ENCODE results near the gene HS6ST1. TPM values are rescaled to one million over a fixed set of nuclear protein-coding genes. Genes with fewer than 3 reads are reported as not detected.
A peak's percentile ranks its signal among the peaks of the same experiment; 100 is the strongest.

The HS6ST1 gene, protein sequence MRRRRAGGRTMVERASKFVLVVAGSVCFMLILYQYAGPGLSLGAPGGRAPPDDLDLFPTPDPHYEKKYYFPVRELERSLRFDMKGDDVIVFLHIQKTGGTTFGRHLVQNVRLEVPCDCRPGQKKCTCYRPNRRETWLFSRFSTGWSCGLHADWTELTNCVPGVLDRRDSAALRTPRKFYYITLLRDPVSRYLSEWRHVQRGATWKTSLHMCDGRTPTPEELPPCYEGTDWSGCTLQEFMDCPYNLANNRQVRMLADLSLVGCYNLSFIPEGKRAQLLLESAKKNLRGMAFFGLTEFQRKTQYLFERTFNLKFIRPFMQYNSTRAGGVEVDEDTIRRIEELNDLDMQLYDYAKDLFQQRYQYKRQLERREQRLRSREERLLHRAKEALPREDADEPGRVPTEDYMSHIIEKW
- total RNA-seq = 10.0 and 17.9 TPM in 2 replicates

DNA sequence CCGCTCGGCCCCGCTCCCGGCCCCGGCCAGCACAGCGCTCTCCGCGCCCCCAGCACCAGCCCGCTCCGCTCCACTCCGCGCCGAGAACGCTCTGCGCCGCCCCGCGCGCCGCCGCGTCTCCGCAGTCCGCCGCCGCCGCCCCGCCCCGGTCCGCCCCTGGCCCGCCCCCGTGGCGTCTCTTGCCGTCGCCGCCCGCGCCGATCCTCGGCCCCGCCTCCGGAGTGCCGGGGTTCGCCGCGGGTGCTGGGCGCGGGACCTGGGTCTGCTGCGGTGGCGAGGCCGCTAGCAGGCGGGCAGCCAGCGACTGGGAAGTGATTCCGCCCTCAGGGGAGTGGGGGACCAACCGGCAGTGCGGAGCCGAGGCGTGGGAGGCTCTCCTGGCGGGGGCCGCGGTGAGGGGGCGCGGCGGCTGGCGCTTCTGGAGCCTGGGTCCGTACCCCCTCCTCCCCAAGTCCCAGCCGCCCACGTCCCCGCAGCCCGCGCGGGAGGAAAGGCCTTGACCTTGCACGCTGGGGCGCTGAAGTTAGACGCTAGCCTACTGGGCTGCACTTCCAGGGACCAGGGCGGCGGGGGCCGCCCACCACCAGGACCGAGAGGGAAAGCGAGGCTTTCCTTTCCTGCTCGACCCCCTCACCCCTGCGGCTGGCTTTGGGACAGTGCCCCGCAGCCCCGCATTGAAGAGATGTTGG is at the start of gene HS6ST1:
HS6ST1 (minus strand) TSS at position 93 of the 689 bp plus-strand sequence. CDS start 305 bp downstream, outside the sequence.
- DNase-seq (ENCODE audit: low read depth in 2 of 2) = peak; percentile 87 to 89

GRCh38 chr2:128367601-128368359 is 49.1 kb upstream of the HS6ST1 start:
- no peak for DNase-seq (ENCODE audit: low read depth in 2 of 2)

DNA sequence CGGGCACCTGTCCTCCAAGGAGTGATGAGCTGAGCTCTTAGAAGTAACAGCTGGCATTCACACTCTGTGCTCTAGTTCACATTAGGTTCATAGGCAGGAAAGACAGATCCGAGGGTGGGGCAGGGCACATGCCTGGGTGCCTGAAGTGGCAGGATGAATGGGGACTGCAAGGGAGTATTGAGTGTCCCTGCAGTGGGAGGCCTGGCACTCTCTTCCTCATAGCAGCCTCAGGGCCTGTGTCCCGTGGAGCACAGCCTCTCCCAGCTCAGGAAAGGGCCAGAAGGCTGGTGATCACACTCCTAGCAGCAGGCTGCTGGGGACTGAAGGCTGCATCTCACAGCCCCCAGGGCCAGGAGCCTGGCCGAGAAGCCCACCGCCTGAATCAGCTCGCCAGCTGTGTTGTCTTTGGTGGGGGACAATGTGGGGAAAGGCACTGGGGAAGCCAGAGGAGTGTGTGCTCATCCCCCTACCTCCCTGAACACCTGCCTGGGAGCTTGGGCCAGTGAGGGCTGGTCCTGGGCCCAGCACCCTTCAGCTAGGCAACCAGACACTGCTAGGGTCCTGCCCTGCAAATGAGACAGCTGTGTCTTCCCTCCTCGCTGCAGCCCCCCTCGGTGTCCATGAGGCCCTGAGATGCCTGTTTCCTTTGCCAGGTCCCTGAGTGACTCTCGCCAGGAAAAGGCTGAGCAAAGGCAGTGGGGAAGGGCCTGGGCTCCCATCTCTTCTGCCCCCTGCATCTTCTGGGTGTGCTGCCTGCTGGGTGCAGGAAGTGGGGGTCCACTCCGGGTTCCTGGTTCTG is 48.2 kb upstream of the HS6ST1 start:
- DNase-seq (ENCODE audit: low read depth in 2 of 2) = no peak

GRCh38 chr2:128365217-128365905 is 46.7 kb upstream of the HS6ST1 start:
- no peak for DNase-seq (ENCODE audit: low read depth in 2 of 2)

GRCh38 chr2:128364441-128364911 is 45.8 kb upstream of the HS6ST1 start:
- DNase-seq (ENCODE audit: low read depth in 2 of 2) = no peak

GRCh38 chr2:128363934-128364361 is 45.3 kb upstream of the HS6ST1 start:
- peak; percentile 36 to 50 for DNase-seq (ENCODE audit: low read depth in 2 of 2)

DNA sequence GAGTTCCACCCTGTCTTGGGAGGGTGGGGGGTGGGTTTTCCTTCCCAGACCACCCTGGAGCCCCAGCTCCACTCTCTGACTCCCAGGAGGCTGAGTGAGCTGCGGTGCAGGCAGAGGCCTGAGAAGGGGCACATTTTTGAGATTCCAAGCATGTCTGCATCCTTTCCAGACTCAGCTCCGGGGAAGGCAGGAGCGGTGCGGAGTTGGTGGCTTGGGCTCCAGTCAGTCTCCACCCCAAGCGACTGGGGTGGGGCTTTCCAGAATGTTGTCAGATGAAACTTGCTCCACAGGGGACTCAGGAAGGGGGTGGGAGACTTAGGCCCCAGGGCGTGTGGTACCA is 44.2 kb upstream of the HS6ST1 start:
- DNase-seq (ENCODE audit: low read depth in 2 of 2) = no peak

GRCh38 chr2:128362176-128362888 is 43.7 kb upstream of the HS6ST1 start:
- no peak for DNase-seq (ENCODE audit: low read depth in 2 of 2)

DNA sequence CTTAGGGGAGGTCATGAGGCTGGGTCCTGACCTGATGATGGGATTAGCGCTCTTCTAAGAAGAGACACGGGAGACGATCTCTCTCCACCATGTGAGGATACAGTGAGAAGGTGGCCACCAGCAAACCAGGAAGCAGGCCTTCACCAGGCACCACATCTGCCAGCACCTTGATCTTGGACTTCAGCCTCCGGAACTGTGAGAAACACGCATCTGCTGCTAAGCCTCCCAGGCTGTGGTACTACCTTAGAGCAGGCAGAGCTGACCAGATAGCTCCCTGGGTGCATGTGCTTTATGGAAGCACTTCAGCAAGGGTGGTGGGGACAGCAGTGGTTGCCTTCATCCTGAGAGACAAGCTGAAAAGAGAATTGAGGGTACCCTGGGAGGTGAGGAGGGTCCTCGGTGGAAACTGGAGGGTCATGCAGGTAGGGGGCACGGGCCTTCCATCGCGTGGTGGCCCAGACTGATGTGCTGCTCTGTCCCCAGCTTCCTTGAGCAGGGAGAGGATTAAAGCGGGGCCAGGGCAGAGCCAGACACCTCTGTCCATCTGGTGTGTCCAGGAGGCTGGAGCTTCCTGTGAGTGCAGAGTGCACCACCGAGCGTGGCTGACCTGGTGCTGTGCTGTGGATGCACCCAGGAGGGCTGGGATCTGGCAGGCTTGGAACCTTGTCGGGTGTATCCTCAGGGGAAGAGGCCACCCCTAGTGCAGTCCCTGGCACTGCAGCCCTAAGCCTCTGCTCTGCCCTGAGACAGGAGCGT is 42.9 kb upstream of the HS6ST1 start:
- no peak for DNase-seq (ENCODE audit: low read depth in 2 of 2)

DNA sequence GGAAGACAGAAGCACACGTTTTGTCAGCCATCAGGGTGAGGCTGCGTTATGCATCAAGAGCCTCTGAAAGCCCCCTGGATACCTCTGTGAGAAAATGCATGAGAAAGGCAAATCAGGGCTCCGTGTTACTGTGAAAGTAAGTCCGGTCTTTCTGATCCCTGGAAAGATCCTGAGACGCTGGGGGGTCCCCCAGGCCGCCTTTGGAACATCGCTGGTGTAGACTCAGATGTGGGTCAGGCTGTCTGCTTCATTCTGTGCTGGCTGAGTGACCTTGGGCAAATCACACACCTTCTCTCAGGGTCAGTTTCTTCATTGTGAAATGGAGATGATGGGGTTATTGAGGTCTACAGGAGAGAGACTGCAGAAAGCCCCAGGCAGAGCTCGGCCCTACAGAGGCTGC is 42.0 kb upstream of the HS6ST1 start:
- no peak for DNase-seq (ENCODE audit: low read depth in 2 of 2)

GRCh38 chr2:128359841-128360240 is 41.2 kb upstream of the HS6ST1 start:
- no peak for DNase-seq (ENCODE audit: low read depth in 2 of 2)

DNA sequence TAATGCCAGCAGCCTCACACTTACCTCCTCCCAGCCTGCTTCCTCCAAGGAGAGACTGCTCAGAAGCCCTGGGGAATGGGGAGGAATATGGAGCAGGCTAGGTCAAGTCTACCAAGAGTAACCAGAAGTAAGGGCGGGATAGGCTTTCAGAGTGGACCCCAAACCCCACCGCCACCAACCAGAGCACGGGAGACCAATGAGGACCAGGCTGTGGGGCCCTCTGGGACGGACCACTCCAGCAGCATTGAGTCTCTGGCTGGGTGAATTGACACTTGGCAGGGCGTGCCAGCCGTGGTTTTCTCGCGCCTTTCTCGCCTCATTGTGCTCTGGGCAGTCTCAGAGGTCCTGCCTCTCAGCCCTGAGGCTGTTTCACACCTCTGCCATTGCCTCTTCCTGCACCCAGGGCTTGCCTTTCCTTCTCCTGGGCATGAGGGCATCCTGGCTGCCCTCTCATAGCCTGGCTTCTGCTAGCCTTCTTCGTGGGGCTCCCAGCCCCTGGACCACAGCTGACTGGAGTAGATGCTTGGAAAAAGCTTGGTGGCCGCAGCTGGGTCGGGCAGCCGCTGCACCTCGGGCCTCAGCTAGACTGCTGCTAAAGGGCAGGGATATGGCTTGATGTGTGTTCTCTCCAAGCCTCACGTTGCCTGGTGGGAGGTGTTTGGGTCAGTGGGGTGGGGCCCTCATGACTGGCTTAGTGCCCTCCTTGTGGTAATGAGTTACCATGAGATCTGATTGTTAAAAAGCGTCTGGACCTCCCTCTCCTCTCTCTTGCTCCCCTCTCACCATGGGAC is 40.5 kb upstream of the HS6ST1 start:
- DNase-seq (ENCODE audit: low read depth in 2 of 2) = no peak

DNA sequence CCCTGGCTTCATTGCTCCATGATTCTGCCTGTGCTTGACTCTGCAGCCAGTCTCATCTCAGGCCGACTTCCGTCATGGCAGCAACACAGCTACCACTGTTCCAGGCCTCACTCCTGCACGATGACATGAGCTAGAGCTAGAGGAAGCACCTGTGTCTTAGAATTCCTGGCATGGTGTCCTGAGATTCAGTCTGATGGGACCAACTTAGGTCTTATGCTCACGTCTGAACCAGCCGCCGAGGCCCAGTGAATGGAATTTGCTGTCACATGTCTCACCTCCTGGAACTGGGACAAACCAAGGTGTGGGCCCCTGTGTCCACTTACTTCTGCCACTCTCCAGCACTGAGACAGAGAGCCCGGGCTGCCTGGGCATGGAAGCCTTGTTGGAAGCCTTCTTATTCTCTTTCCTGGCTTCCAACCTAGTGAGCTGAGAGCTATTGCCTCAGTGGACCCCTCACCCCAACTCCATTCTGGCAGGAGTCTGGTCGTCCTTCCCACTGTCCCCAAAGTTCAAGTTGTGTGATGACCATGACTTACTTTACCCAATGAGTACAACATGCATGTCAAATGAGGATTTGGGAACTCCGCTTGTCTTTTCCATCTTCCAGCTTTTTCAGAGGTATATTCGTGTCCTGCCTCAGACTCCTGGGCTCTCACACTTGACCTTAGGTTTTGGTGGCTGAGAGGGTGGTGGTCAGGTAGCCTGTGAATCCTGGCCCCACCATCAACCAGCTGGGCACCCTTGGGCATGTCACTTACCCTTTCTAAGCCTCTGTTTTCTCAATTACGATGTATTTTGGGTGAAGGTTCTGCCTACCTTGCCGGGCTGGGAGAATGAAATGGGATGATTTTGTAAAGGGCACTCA is 39.1 kb upstream of the HS6ST1 start:
- DNase-seq (ENCODE audit: low read depth in 2 of 2) = no peak

DNA sequence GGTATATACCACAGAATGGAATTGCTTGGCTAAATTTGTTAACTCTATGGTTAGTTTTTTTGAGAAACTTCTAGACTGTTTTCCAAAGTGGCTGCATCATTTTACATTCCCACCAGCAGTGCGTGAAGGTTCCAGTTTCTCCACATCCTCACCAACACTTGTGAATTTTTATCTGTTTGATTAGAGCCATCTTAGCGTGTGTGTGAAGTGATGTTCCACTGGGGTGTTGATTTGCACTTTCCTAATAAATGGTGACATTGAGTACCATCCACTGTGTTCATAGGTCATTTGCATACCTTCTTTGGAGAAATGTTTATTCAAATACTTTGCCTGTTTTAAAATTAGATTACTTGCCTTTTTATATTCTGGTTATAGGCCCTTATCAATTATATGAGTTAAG is 37.5 kb upstream of the HS6ST1 start:
- DNase-seq (ENCODE audit: low read depth in 2 of 2) = no peak

DNA sequence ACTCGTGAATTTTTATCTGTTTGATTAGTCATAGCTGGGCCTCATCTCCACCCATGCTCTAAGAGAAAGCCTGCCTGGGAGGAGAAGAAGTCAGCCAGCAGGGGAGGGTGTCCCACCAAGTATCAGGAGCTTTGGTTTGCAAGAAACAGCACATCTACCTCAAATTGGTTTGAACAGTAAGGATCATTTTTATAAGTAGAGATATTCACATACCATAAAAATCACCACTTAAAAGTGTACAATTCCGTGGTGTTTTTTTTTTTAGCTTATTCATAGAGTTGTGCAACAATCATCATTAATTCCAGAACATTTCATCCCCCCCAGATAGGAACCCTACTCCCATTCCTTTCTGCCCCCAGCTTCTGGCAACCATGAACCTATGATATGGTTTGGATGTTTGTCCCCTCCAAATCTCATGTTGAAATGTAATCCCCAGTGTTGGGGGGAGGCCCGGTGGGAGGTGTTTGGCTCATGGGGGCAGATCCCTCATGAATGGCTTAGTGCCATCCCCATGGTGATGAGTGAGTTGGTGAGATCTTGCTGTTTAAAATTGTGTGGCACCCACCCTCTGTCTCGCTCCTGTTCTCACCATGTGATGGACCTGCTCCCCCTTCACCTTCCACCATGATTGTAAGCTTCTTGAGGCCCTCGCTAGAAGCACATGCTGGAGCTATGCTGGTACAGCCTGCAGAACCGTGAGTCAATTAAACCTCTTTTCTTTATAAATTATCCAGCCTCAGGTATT is 36.2 kb upstream of the HS6ST1 start:
- no peak for DNase-seq (ENCODE audit: low read depth in 2 of 2)

GRCh38 chr2:128354161-128354560 is 35.5 kb upstream of the HS6ST1 start:
- no peak for DNase-seq (ENCODE audit: low read depth in 2 of 2)

GRCh38 chr2:128350736-128351135 is 32.1 kb upstream of the HS6ST1 start:
- DNase-seq (ENCODE audit: low read depth in 2 of 2) = no peak

Data from lung microvascular endothelial cell (primary cell).